HG03571 (cell line): ENCODE data around the gene ARMH3.

ENCODE experiments used
- ATAC-seq: cut with Tn5 transposase; IDR thresholded peaks from one replicate; pipeline ENCODE4 v1.9.1; 2021; ENCODE audit not compliant: unreplicated experiment

Gene ARMH3

GRCh38 chr10:101835362-101835761, 220.6 kb downstream of the ARMH3 start:
- no peak for ATAC-seq

DNA sequence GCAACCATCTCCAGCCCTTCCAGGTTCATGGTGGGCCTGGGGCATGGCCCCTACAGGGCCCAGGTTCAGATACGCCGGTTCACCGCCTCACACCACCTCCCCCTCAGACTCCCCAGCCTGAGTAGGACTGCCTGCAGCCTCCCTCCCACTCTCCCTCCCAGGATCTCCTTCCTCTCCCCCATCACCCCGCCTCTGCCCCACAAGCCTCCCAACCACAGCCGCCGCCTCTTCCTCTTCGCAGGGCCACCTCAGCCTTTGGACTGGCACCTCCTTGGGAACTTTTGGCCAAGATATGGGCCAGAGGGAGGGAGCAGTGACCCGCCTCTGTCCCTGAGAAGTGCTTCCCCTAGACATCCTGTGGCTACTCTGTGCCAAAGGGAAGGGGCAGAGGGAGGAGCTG, 221.6 kb downstream of the ARMH3 start:
- ATAC-seq, result no peak

- ATAC-seq, result no peak
These were observed 222.5 kb downstream of the ARMH3 start for GRCh38 chr10:101833466-101833865.

GRCh38 chr10:101832325-101832771, 223.6 kb downstream of the ARMH3 start:
- no peak for ATAC-seq

DNA sequence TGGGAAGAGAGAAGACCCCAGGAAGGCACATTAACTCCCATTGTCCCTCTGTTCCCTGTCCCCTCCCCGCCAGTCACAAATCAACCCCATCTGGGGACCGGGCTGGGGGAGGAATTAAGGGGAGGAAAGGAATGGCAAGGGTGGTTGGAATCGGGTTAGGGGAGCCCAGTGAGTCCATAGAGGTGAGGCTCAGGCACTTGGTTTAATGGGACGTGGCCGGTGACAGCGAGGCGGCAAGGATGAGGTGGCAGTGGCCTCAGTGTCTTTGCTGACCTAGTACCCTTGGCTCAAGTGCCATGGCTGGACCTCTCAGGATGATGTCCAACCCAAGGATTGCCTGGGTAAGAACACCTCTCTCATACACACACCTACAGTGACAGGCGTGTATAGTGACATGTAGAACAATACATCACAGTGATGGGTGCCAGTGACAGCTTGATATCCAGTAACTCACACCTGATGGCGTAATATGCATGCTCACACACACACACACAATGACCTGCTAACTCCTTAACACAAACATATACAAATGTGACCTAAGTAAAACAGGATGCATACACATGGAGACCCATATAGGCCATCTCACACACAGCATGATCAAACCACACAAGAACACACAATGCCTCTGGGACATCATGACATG, 224.7 kb downstream of the ARMH3 start:
- ATAC-seq, result no peak

- ATAC-seq, result peak; percentile 49
These were observed 225.4 kb downstream of the ARMH3 start for GRCh38 chr10:101830322-101831168.

DNA sequence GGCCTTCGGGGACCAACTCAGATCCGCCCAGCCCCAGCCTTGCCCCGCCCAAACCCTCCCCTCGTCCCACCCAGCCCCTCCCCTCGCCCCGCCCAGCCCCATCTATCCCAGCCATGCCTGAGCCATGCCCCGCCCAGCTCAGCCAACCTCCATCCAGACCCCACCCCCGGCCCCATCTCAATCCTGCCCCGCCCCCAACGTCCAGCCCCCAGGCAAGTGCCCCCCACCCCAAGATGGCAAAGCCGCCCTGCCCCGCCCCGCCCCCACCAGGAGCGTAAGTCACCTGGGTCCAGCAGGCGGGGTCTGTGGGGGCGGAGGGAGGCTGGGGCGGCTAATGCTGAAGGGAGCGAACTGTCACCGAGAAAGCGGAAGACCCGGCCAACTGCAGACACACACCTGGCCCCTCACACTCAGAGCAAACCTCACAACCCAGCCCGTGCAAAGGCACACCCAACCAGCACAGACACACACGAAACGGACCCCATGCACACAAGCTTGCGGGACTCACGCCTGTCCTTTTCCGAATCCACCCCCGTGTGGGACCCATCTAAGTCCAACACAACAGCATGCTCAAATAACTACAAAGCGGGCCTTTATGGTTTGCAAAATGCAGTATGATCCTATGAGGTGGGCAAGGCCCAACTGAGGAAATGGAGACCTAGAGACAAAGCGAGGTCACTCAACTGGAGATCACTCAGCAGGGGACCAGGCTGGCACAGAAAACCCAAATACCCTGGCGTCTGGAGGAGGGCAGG, 226.2 kb downstream of the ARMH3 start:
- ATAC-seq, result peak; percentile 9

GRCh38 chr10:101828766-101829551, 227.0 kb downstream of the ARMH3 start:
- no peak for ATAC-seq

DNA sequence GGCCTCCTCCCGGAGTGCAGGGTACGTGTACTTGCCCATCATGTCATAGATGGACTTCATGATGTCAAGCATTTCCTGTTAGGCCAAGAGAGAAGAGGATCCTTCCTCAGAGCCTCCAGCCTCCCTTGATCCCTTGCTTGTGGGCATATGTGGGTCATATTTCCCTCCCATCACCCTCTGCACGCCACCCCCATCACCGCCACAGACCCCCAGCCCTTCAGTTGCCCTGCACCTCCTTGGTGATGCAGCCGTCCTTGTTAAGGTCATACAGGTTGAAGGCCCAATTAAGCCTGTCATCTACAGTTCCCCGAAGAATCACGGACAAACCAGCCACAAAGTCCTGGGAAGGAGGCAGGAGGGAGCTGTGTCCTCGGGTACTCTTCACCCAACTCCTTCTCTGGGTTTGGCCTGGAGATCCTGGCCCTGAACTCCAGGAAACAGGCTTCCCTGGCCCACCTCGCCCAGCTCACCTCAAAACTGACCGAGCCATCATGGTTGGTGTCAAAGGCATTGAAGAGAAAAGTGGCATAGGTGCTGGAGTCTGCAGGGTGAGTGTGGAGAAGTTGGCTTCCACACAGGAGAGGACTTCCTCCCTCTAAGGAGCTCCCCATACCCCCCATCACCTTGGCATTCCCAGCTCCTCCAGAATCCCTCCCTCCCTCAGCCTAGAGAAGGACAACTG, 227.9 kb downstream of the ARMH3 start:
- ATAC-seq, result no peak

GRCh38 chr10:101826852-101827434, 229.0 kb downstream of the ARMH3 start:
- ATAC-seq, result no peak

DNA sequence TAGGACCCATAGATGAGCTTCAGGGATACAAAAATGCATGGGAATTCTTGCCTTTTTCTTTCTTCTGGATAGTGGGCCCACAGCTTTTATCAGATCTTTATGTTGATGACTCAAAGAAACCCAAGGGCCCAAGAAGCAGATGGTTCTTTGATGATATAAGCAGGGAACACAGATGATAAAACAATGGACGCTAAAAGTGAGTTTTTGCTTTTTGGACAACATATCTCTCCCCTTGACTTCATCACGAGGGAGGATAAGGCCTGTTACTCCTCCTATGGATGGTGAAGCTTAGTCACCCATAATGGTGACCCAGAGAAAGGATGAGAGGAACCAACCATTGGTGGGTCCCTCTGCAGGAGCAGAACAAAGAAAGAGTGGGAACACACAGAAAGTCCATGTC, 231.2 kb downstream of the ARMH3 start:
- no peak for ATAC-seq

DNA sequence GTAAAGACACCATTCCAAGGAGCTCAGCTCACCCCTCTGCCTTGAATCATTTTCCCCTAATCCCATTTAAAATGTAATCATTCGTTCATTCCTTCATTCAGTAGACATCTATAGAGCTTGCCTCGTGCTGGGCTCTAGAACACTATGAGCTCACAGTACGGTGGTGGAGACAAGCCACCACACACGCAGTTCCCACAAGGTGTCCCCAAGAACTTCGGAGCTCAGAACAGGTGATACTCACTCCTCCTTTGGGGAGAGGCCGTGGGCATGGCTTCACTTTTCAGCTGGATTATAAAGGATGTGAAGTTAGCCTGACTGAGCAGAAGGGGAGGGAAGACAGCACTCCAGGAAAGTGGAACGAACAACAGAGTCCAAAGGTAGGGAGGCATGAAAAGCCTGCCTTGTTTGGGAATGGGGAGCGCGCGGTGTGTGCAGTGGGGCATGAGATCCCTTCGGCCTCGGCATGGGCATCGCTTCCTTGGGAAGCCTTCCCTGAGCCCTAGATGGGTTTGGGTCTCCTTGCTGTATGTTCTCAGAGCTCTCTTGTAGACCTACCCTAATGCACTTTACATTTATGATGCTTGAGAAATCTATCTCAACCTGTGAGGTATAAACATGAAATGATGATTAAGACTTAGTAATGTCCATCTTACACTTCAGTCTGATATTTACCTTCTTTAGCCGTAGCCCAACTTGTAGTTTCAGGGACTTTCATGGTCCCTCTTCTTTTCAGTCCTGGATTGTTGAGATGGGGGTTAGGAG, 236.9 kb downstream of the ARMH3 start:
- ATAC-seq, result peak; percentile 6

GRCh38 chr10:101818119-101818871, 237.7 kb downstream of the ARMH3 start, which contains the start of gene OGA:
OGA (minus strand) TSS chr10:101818444; CDS start chr10:101818022, 422 bp downstream.
- peak; percentile 84 for ATAC-seq

DNA sequence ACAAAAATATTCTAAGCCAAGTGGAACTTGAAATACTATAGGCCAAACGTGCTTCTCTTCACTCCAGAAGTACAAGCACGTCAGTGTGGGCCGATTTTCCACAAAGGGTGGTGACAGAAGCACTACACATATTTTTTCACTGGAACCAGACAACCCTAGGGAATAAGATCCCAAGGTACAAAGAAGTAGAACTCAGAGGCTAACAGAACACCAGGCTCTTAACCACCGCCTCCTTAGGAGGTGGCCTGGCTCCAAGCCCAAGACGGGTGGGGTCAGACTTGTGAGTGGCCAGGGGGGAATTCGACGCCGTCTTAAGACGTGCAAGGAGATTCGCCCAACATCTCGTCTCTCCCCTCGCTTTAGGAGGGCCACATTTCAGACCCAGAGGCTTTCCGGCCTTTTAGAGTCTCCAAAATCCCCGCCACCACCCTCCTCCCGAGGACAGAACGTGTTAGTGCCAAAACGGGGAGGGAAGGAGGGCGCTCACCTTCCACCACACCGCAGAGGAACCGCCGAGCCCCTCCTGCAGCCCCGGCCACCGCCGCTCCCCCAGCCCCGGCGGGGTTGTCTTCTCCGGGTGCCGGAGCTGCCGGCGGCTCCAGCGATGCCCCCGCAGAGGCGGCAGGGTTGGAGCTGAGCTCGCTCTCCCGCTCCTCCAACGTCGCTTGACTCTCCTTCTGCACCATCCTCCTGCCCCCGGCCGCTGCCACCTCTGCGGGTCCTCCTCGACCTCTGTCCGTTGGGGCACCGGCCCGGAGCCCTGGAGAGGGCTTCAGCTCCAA, 238.4 kb downstream of the ARMH3 start:
- ATAC-seq, result peak; percentile 3

DNA sequence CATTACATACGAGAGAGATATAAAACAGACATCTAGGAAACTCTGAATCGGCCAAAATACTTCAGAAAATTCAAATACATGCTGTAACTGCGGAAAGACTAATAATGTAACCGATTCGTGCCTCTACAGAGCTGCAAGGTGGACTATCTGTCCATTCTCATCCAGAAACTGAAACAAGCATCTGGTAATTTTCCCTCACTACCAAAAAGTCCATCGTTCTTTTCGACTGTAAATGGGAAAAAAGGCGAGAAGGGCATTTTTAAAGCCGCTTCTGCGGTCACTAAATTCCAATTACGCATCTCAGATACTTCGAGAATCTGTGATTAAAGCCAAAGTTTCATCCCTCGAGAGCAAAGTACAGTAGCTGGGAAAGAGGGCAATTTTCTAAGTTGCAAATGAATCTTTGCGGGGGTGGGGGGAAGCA, 239.0 kb downstream of the ARMH3 start:
- no peak for ATAC-seq

DNA sequence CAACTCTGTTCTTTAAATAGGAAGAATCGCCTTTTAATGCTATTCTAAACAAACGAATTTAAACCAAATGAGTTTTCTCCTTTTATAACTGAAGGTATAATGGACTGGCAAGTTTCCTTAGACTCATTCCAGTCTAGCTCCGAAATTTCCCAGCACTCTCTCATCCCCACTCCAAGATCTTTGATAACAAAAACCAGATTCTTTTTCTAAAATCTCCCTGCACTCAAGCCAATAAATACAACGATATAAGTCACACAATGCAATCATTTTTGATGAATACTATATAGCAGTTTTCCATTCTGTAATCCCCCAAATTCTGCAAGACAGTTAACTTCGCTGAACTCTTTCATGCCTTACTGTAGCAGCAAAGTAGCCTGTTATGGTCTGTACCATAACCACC, 239.6 kb downstream of the ARMH3 start:
- ATAC-seq, result no peak

GRCh38 chr10:101814466-101815071, 241.4 kb downstream of the ARMH3 start:
- ATAC-seq, result no peak
